Measurements from ENCODE around the gene KCNJ2.

GRCh38 chr17:70206361-70207010, 37.2 kb downstream of the KCNJ2 start:
- no peak for TF ChIP-seq POLR2AphosphoS5 (IDR thresholded peaks at IDR 0.05; ENCODE audit: low read depth, low read length)
- TF ChIP-seq POU2F2 (IDR thresholded peaks at IDR 0.05; ENCODE audit: low read depth, low read length), result no peak
- TF ChIP-seq TAF1 (IDR thresholded peaks at IDR 0.05; ENCODE audit: low read depth, low read length), result no peak
